Renal cortex interstitium (tissue), 11 donors: ENCODE measurements around the gene UPP2. TPM values are rescaled to one million over a fixed set of nuclear protein-coding genes. Genes with fewer than 3 reads are reported as not detected.
A peak's percentile ranks its signal among the peaks of the same experiment; 100 is the strongest.

Source experiments
- DNase-seq, 11 donors: peaks; one replicate each; pipeline ENCODE4 v3.0.0-alpha.2; 2013; ENCODE audit warnings: low read depth in 9 of 11, low spot score in 4 of 11; ENCODE audit errors: extremely low read depth in 1 of 11
- polyA plus RNA-seq, 3 donors: library from polyadenylated mRNA; unstranded; fragments of 120-200 nt; gene quantifications; one replicate each; pipeline ENCODE4 v1.2.1, GENCODE V29; 2013; ENCODE audit not compliant: insufficient read length in 3 of 3

Gene UPP2
- polyA plus RNA-seq, 3 donors = 5.8 to 9.6 (median 9.3) TPM

- DNase-seq = no peak
Measured at GRCh38 chr2:158099716-158100115, 2.0 kb upstream of the UPP2 start.

GRCh38 chr2:158100411-158100810, 1.3 kb upstream of the UPP2 start:
- DNase-seq = no peak

GRCh38 chr2:158102446-158102845, 770 bp downstream of the UPP2 start:
- DNase-seq = no peak

- DNase-seq = no peak
Measured at GRCh38 chr2:158103411-158104012, 1.8 kb downstream of the UPP2 start.

- DNase-seq = no peak
Measured at GRCh38 chr2:158104903-158105302, 3.2 kb downstream of the UPP2 start.

- DNase-seq = no peak
Measured at GRCh38 chr2:158112992-158113391, 11.3 kb downstream of the UPP2 start.

GRCh38 chr2:158113741-158114295, 12.1 kb downstream of the UPP2 start:
- DNase-seq = no peak

- no peak for DNase-seq
Measured at GRCh38 chr2:158114516-158114915, 12.8 kb downstream of the UPP2 start.

GRCh38 chr2:158115202-158115767, 13.6 kb downstream of the UPP2 start:
- no peak for DNase-seq

GRCh38 chr2:158116936-158117335, 15.3 kb downstream of the UPP2 start:
- DNase-seq = no peak

GRCh38 chr2:158120102-158120501, 18.4 kb downstream of the UPP2 start:
- DNase-seq = no peak

- no peak for DNase-seq
Measured at GRCh38 chr2:158120664-158121641, 19.3 kb downstream of the UPP2 start.

GRCh38 chr2:158124896-158125295, 23.2 kb downstream of the UPP2 start:
- DNase-seq = no peak

- no peak for DNase-seq
Measured at GRCh38 chr2:158125756-158126498, 24.3 kb downstream of the UPP2 start.

GRCh38 chr2:158127380-158127804, 25.7 kb downstream of the UPP2 start:
- no peak for DNase-seq

- no peak for DNase-seq
Measured at GRCh38 chr2:158128168-158128973, 26.7 kb downstream of the UPP2 start.

- no peak for DNase-seq
Measured at GRCh38 chr2:158129037-158129436, 27.4 kb downstream of the UPP2 start.

GRCh38 chr2:158130832-158131473, 29.3 kb downstream of the UPP2 start:
- DNase-seq = peak in 1 of 11 donors; percentile 43
